Measurements from ENCODE around the gene MARCHF2. TPM values are rescaled to one million over a fixed set of nuclear protein-coding genes. Genes with fewer than 3 reads are reported as not detected.

The MARCHF2 gene
- total and polyA plus RNA-seq, 9 of the 15 experiments (the other 6 are each of a cell fraction or from before 2014, with no cell fraction given): 0.39 to 6.4 (median 2.2) TPM

GRCh38 chr19:8397271-8397670 is 15.8 kb upstream of the MARCHF2 start (continued):
- TF ChIP-seq FOS (IDR thresholded peaks at IDR 0.05; ENCODE audit: extremely low read depth, insufficient read length) (no peak), NFIC (IDR thresholded peaks at IDR 0.05) (peak; percentile 30; the same call in 1 of the 2 replicates), ZNF311 (CRISPR knock-in tag; IDR thresholded peaks at IDR 0.05) (no peak), HMGXB4 (CRISPR knock-in tag; IDR thresholded peaks at IDR 0.05) (no peak)
- TF ChIP-seq, protein P1, sequence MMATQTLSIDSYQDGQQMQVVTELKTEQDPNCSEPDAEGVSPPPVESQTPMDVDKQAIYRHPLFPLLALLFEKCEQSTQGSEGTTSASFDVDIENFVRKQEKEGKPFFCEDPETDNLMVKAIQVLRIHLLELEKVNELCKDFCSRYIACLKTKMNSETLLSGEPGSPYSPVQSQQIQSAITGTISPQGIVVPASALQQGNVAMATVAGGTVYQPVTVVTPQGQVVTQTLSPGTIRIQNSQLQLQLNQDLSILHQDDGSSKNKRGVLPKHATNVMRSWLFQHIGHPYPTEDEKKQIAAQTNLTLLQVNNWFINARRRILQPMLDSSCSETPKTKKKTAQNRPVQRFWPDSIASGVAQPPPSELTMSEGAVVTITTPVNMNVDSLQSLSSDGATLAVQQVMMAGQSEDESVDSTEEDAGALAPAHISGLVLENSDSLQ (IDR thresholded peaks at IDR 0.05): no peak

DNA sequence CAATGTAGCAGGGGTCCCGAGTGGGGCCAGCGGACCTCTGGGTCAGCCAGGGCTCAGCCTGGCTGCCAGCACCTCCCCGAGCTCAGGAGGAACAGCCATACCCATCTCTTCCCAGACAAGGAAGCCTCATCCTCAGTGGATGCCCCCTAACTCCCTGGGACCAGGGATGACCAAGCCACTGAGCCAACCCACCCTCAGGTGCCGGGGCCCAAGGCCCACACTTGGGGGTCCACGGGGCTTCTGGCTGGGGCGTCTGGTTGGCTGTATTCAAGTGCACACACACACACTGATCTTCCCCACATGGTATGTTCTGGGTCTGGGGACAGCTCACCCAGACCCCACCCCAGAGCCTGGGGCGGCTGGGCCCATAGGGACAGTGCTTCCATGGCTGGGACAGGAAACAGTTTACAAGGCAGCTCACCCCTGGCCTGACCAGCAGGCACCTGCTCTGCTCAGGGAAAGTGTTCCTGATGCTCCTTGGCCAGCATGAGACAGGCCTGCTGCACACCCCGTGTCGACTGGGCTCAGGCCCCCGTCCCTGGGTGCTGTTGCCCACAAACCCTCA is 15.3 kb upstream of the MARCHF2 start:
- Histone ChIP-seq H3K4me1 (replicated peaks in 1 of 2; ENCODE audit: control insufficient read depth in 2 of 2, insufficient read depth in 2 of 2, low read length in 2 of 2) (peaks cover 12 to 57% of the 10 kb centered on the region in 2 experiments; a peak in 4 of 5 replicates), H3K27me3 (ENCODE audit: control insufficient read depth in 2 of 2, insufficient read depth in 2 of 2, low read length in 2 of 2) (no peaks in the 10 kb centered on the region), H3K79me2 (ENCODE audit: control insufficient read depth, insufficient read depth, low read length) (peaks cover 41% of the 10 kb centered on the region), H3K36me3 (ENCODE audit: control insufficient read depth, insufficient read depth, low read length) (peaks cover 22% of the 10 kb centered on the region; the same call in 1 of the 3 replicates), H2AFZ (ENCODE audit: low read depth, low read length) (no peak overlapping the region), H3K4me3 (no peak overlapping the region), H3K9me3 (replicated peaks; ENCODE audit: control insufficient read depth, insufficient read depth, low read depth, low read length) (no peaks in the 10 kb centered on the region), H3K4me2 (ENCODE audit: insufficient read depth, low read length) (no peak overlapping the region), H3K9me1 (ENCODE audit: control insufficient read depth, insufficient read depth, low read length) (peaks cover 9% of the 10 kb centered on the region), H3K9ac (ENCODE audit: insufficient read depth in 1 of 2, low read depth in 2 of 2, low read length in 2 of 2) (peak overlapping the region in 1 of 2 experiments; percentile 77; a peak in 2 of 4 replicates), H4K20me1 (replicated peaks; ENCODE audit: control insufficient read depth, insufficient read depth, low read length) (peaks cover 38% of the 10 kb centered on the region), H3K27ac (ENCODE audit: extremely low read depth, low read depth, low read length) (no peak overlapping the region)
- BruUV-seq (replicated peaks): no TSS peak
- in situ Hi-C loops (cut with MboI) (loop anchor here (5.0 kb wide), 1 partner anchor 41 kb away; no protein-coding TSS in a partner anchor), intact Hi-C loops (cut with micrococcal nuclease) (no loop called here)
- POLR2A ChIA-PET: interaction anchor here (0.9 to 1.3 kb wide), 3 partner anchors 13 to 18 kb away, joined by 3 to 4 read pairs (median 3); partner anchors contain the start of gene MARCHF2
- FAIRE-seq (no peak), ATAC-seq (no peak), DNase-seq (ENCODE audit: extremely low read depth in 1 of 4, low spot score in 3 of 4) (no peak)
- WGBS (ENCODE audit: insufficient coverage, low coverage, missing lambda C conversion rate): 83% methylated on average over 9 of the region's 10 CpGs
- CTCF ChIA-PET (ENCODE audit: low intra/inter-chr PET ratio): interaction anchor here (1.6 kb wide), 1 partner anchor 43 kb away, joined by 4 read pairs; no protein-coding TSS in a partner anchor
- TF ChIP-seq SREBF2 (CRISPR knock-in tag; IDR thresholded peaks at IDR 0.05) (no peak), PRMT5 (CRISPR knock-in tag; IDR thresholded peaks at IDR 0.05) (no peak), MXD1 (CRISPR knock-in tag; IDR thresholded peaks at IDR 0.05; ENCODE audit: borderline replicate concordance, poor library complexity, severe bottlenecking) (no peak), HNRNPH1 (optimal IDR thresholded peaks at IDR 0.05; ENCODE audit: low read depth, low read length) (no peak), E2F4 (CRISPR knock-in tag; IDR thresholded peaks at IDR 0.05; ENCODE audit: low read depth) (no peak), ZNF511 (CRISPR knock-in tag; IDR thresholded peaks at IDR 0.05) (no peak), PPARD (CRISPR knock-in tag; IDR thresholded peaks at IDR 0.05) (no peak), DLX4 (CRISPR knock-in tag; IDR thresholded peaks at IDR 0.05) (no peak)
- TF ChIP-seq, protein P2, sequence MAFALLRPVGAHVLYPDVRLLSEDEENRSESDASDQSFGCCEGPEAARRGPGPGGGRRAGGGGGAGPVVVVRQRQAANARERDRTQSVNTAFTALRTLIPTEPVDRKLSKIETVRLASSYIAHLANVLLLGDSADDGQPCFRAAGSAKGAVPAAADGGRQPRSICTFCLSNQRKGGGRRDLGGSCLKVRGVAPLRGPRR (CRISPR knock-in tag; IDR thresholded peaks at IDR 0.05): no peak
